ENCODE results near the gene RAB33B. TPM values are rescaled to one million over a fixed set of nuclear protein-coding genes. Genes with fewer than 3 reads are reported as not detected.
"Not testable (repeated sequence)": the region's sequence is repeated elsewhere in the genome, so short reads cannot be mapped to it uniquely, and the experiment has no call there.

RAB33B gene
- total and polyA plus RNA-seq, 4 donors: 7.2 to 38.9 (median 8.6) TPM

DNA sequence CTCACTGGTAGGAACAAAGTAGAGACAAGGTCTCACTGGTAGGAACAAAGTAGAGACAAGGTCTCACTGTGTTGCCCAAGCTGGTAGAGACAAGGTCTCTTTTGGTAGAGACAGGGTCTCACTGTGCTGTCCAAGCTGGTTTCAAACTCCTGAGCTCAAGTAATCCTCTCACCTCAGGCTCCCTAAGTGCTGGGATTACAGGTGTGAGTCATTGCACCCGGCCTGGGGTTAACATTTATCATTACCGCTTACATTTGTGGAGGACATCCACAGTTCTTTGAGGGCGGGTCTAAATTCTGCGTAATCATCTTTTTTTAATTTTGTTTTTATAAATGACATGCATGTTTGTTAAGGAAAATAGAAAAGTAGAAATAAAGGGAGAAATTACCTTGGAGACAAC, 12.0 kb downstream of the RAB33B start (continued):
- no peak for TF ChIP-seq GABPA (IDR thresholded peaks at IDR 0.05 in 1 of 2, conservative IDR thresholded peaks at IDR 0.05 in 1 of 2)
- no peak for TF ChIP-seq FOXA2 (IDR thresholded peaks at IDR 0.05)
- TF ChIP-seq YY1 (IDR thresholded peaks at IDR 0.05): no peak
- no peak for TF ChIP-seq EGR1 (IDR thresholded peaks at IDR 0.05; ENCODE audit: low read depth in 2 of 2)
- no peak for TF ChIP-seq NR2F2 (IDR thresholded peaks at IDR 0.05)
- no peak for TF ChIP-seq JUND (IDR thresholded peaks at IDR 0.05)

DNA sequence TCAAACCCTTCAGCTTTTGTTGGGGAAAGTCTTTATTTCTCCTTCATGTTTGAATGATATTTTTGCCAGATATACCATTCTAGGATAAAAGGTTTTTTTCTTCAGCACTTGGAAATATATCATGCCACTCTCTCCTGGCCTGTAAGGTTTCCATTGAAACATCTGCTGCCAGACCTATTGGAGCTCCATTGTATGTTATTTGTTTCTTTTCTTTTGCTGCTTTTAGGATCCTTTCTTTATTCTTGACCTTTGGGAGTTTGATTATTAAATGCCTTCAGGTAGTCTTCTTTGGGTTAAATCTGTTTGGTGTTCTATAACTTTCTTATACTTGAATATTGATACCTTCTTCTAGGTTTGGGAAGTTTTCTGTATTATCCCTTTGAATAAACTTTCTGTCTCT, 14.8 kb downstream of the RAB33B start:
- peaks cover 7 to 27% (median 19%) of the 10 kb centered on the region in 4 donors for H3K4me1 ChIP-seq (ENCODE audit: control insufficient read depth in 4 of 4, insufficient read depth in 4 of 4, low read length in 3 of 4)
- H3K27ac ChIP-seq (ENCODE audit: low read depth in 1 of 2, low read length in 2 of 2); H3K9me3 ChIP-seq (ENCODE audit: control insufficient read depth in 4 of 4, low read length in 3 of 4); H3K4me3 ChIP-seq (ENCODE audit: low read depth in 1 of 3, low read length in 3 of 3); H3K27me3 ChIP-seq (ENCODE audit: control insufficient read depth in 4 of 4, insufficient read depth in 4 of 4, low read length in 3 of 4); H3K9ac ChIP-seq (ENCODE audit: low read depth in 1 of 2, low read length in 2 of 2); DNase-seq (ENCODE audit: low spot score); H3K36me3 ChIP-seq (ENCODE audit: control insufficient read depth in 4 of 4, insufficient read depth in 3 of 4, low read depth in 1 of 4, low read length in 3 of 4): not testable (repeated sequence)

GRCh38 chr4:139469216-139469615, 15.3 kb downstream of the RAB33B start:
- 88% methylated on average over 2 of the region's 2 CpGs for WGBS
- Histone ChIP-seq H3K9ac (ENCODE audit: low read depth in 1 of 2, low read length in 2 of 2) (no peak overlapping the region), H3K36me3 (ENCODE audit: control insufficient read depth in 4 of 4, insufficient read depth in 3 of 4, low read depth in 1 of 4, low read length in 3 of 4) (peaks cover 0 to 9% (median 7%) of the 10 kb centered on the region in 4 donors), H3K4me3 (ENCODE audit: low read depth in 1 of 3, low read length in 3 of 3) (no peak overlapping the region), H3K9me3 (ENCODE audit: control insufficient read depth in 4 of 4, low read length in 3 of 4) (no peaks in the 10 kb centered on the region), H3K4me1 (ENCODE audit: control insufficient read depth in 4 of 4, insufficient read depth in 4 of 4, low read length in 3 of 4) (peaks cover 7 to 27% (median 19%) of the 10 kb centered on the region in 4 donors), H3K27ac (ENCODE audit: low read depth in 1 of 2, low read length in 2 of 2) (peak overlapping the region; percentile 61 to 76), H3K27me3 (ENCODE audit: control insufficient read depth in 4 of 4, insufficient read depth in 4 of 4, low read length in 3 of 4) (no peaks in the 10 kb centered on the region)
- TF ChIP-seq FOXA1 (IDR thresholded peaks at IDR 0.05) (no peak), REST (IDR thresholded peaks at IDR 0.05) (no peak), EGR1 (IDR thresholded peaks at IDR 0.05; ENCODE audit: low read depth in 2 of 2) (no peak), HNF4G (IDR thresholded peaks at IDR 0.05) (no peak), RAD21 (IDR thresholded peaks at IDR 0.05) (no peak), TAF1 (conservative IDR thresholded peaks at IDR 0.05) (no peak), GABPA (IDR thresholded peaks at IDR 0.05 in 1 of 2, conservative IDR thresholded peaks at IDR 0.05 in 1 of 2) (no peak), RXRA (IDR thresholded peaks at IDR 0.05) (no peak), JUND (IDR thresholded peaks at IDR 0.05) (no peak), ZBTB33 (IDR thresholded peaks at IDR 0.05) (no peak), NR2F2 (IDR thresholded peaks at IDR 0.05) (no peak), FOXA2 (IDR thresholded peaks at IDR 0.05) (no peak), CTCF (IDR thresholded peaks at IDR 0.05; ENCODE audit: low read depth, low read length, missing input control) (no peak), HNF4A (conservative IDR thresholded peaks at IDR 0.05) (no peak), SP1 (IDR thresholded peaks at IDR 0.05) (no peak)
- TF ChIP-seq, protein P1, sequence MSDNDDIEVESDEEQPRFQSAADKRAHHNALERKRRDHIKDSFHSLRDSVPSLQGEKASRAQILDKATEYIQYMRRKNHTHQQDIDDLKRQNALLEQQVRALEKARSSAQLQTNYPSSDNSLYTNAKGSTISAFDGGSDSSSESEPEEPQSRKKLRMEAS (IDR thresholded peaks at IDR 0.05): no peak
- TF ChIP-seq, protein P2, sequence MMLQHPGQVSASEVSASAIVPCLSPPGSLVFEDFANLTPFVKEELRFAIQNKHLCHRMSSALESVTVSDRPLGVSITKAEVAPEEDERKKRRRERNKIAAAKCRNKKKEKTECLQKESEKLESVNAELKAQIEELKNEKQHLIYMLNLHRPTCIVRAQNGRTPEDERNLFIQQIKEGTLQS (IDR thresholded peaks at IDR 0.05): no peak
- DNase-seq (ENCODE audit: low spot score): no peak

Measured in liver (tissue), 9 donors.